Vagina (tissue), 2 donors: ENCODE measurements around the gene MACROD2.

Experiments used
- POLR2A ChIP-seq, 2 donors: fragments of 450-650 bp; IDR thresholded peaks; one replicate each; pipeline ENCODE4 v1.6.1; 2017; ENCODE audit warnings: antibody characterized with exemption in 2 of 2, mild to moderate bottlenecking in 2 of 2, moderate library complexity in 2 of 2
- POLR2AphosphoS5 ChIP-seq, 2 donors: sonication (generic); formaldehyde crosslinking; IDR thresholded peaks; one replicate each; pipeline ENCODE4 v1.9.0; 2017; ENCODE audit warnings: antibody characterized with exemption in 2 of 2, mild to moderate bottlenecking in 2 of 2, low read depth in 1 of 2; ENCODE audit not compliant: insufficient read depth in 1 of 2
- TF ChIP-seq, protein P1 (sequence below), 3 experiments: fragments of 450-650 bp in 2 of 3; fragments of 200-600 bp in 1 of 3; sonication (generic) in 1 of 3; IDR thresholded peaks; one replicate each; pipeline ENCODE4 v1.5.1; 2017 to 2019; ENCODE audit warnings: antibody characterized with exemption in 3 of 3, mild to moderate bottlenecking in 2 of 3, moderate library complexity in 2 of 3

- TF ChIP-seq, protein P1, sequence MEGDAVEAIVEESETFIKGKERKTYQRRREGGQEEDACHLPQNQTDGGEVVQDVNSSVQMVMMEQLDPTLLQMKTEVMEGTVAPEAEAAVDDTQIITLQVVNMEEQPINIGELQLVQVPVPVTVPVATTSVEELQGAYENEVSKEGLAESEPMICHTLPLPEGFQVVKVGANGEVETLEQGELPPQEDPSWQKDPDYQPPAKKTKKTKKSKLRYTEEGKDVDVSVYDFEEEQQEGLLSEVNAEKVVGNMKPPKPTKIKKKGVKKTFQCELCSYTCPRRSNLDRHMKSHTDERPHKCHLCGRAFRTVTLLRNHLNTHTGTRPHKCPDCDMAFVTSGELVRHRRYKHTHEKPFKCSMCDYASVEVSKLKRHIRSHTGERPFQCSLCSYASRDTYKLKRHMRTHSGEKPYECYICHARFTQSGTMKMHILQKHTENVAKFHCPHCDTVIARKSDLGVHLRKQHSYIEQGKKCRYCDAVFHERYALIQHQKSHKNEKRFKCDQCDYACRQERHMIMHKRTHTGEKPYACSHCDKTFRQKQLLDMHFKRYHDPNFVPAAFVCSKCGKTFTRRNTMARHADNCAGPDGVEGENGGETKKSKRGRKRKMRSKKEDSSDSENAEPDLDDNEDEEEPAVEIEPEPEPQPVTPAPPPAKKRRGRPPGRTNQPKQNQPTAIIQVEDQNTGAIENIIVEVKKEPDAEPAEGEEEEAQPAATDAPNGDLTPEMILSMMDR (IDR thresholded peaks at IDR 0.05): no peak
- TF ChIP-seq POLR2AphosphoS5 (IDR thresholded peaks at IDR 0.05; ENCODE audit: insufficient read depth in 1 of 2, low read depth in 1 of 2) (no peak), POLR2A (IDR thresholded peaks at IDR 0.05) (no peak)
Measured at GRCh38 chr20:16049529-16050093, 2054.3 kb downstream of the MACROD2 start.
